Sigmoid colon (tissue), 4 donors: Measurements from ENCODE around the gene MLPH.

ENCODE experiments used
- CTCF ChIP-seq, 4 experiments: fragments of 450-650 bp in 3 of 4; fragments of 200-600 bp in 1 of 4; IDR thresholded peaks; one replicate each; pipeline ENCODE4 v1.5.1; 2016 to 2019; ENCODE audit warnings: antibody characterized with exemption in 4 of 4, mild to moderate bottlenecking in 3 of 4, moderate library complexity in 2 of 4
- POLR2A ChIP-seq, 2 donors: fragments of 450-650 bp; IDR thresholded peaks; one replicate each; pipeline ENCODE4 v1.6.1; 2016; ENCODE audit warnings: antibody characterized with exemption in 2 of 2, mild to moderate bottlenecking in 2 of 2, moderate library complexity in 2 of 2
- POLR2AphosphoS5 ChIP-seq, 4 donors: sonication (generic); formaldehyde crosslinking; IDR thresholded peaks; one replicate each; pipeline ENCODE4 v1.6.1; 2017; ENCODE audit warnings: antibody characterized with exemption in 4 of 4

GRCh38 chr2:237566401-237567235 lies 79.6 kb downstream of the MLPH start, which contains the start of gene PRLH:
- no peak for TF ChIP-seq CTCF (IDR thresholded peaks at IDR 0.05)
- TF ChIP-seq POLR2AphosphoS5 (IDR thresholded peaks at IDR 0.05) = no peak
- TF ChIP-seq POLR2A (IDR thresholded peaks at IDR 0.05) = no peak
